SIG-M5 (cell line): Measurements from ENCODE around the gene CASQ2.

Experiments used
- DNase-seq: peaks from one replicate; lab custom pipeline; 2025; lab: John Stamatoyannopoulos, UW

CASQ2 gene

GRCh38 chr1:115768549-115768948 lies at the start of gene CASQ2:
Gene CASQ2 (minus strand): TSS chr1:115768714. CDS start chr1:115768541, 173 bp downstream.
- no peak for DNase-seq

DNA sequence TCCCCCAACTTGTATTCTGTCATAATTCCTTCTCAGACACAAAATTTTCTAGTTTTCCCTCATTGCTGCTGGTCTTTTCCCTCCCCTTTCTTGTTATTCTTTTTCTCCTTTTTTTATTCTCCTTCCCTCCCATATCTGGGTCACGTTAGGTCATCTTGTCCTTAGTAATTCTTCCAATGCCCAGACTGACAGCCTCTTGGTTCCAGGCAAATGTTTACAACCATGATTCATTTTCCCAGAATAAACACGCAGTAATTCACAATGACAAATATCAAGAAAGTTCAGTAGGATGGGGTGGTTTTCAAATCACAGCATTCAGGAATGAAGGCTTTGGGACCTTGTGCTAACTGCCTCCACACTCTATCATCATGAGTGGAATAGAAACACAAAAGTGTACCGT lies 47.2 kb upstream of the CASQ2 start:
- no peak for DNase-seq

DNA sequence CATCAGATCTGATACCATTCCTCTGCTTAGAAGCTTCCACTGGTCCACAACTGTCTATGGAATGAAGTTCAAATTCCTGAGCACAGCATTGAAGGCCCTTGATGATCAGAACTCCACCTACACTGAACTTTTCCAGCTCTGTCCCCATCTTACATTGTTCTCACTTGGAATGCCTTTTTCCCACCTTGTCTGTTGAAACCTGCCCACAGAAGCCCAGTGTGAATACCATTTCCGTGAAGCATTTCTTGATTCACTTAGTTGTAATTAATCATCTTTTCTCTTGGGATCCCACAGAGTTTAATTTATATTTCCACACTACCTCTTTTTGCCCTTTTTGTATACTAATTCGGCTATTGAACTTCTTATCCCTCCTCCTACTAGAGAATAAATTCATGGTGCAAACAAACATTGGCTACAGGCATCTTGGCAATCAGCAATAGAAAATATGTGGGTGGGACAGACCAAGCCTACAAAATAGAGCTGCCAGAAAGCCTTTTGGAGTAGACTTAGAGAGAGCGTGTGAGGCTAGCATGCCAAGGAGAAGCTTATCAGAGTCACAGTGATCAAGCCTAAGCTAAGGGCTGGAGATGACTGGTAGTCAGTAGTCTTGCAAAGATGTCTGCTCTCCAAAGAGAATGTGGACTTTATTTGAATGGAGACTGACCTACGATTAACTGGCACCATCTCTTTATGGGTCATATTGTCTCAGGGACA lies 46.3 kb upstream of the CASQ2 start:
- DNase-seq, result no peak

DNA sequence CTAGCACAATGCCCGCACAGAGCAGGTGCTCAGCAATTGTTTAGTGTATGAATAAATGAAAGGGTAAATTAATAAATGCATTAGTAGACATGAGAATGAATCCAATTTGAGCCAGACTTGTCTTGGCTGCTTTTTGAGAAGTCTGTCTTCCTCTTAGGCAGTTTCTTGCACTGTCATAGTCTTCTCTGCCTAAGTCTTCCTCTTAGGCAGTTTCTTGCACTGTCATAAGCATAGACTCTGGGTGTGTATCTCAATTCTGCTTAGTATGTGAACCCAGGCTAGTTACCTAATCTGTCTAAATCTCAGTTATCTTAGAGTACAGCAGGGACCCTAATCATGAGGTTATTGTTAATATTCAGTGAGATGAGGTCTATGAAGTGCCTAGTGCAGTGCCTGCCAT lies 45.2 kb upstream of the CASQ2 start:
- DNase-seq, result no peak

GRCh38 chr1:115811140-115811828 lies 42.8 kb upstream of the CASQ2 start:
- no peak for DNase-seq

DNA sequence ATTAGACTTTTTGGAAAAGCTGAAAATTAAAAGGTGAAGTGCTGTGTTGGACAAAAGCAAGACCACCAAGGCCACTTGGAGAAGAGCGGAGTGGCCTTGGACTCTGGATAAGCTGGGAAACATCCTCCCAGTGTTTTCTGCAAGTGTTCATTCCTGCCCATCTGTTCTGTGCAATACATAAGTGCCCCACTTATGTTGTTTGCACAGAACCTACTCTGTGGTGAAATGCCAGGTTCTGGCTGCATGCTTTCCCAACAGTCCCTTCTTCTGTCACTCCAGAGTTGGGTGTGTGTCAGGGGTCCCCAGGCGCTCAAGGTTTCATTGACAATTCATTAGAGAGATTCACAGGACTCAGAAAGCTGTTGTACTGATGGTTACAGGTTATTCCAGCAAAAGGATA lies 42.1 kb upstream of the CASQ2 start:
- no peak for DNase-seq

- no peak for DNase-seq
Observed at GRCh38 chr1:115809847-115810246, 41.3 kb upstream of the CASQ2 start.

DNA sequence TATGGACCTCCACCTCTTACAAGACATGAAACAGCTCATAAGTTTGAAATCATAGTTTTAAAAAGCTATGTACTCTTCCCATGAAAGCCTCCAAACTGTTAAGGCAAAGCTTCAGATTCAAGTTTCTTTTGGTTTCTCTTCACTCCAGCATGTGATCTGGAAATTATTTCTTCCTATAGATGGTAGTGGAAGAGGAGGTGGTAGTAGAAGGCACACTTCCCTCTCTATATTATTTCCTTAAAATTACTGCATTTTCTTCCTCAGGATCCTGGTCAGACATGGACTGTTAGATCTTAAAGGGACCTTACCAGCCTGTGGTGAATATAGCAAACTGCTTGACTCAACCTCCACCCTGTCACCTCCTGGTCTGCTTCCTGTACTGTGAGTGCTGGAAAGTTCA lies 40.6 kb upstream of the CASQ2 start:
- no peak for DNase-seq

- DNase-seq, result no peak
Observed at GRCh38 chr1:115807723-115808122, 39.2 kb upstream of the CASQ2 start.

DNA sequence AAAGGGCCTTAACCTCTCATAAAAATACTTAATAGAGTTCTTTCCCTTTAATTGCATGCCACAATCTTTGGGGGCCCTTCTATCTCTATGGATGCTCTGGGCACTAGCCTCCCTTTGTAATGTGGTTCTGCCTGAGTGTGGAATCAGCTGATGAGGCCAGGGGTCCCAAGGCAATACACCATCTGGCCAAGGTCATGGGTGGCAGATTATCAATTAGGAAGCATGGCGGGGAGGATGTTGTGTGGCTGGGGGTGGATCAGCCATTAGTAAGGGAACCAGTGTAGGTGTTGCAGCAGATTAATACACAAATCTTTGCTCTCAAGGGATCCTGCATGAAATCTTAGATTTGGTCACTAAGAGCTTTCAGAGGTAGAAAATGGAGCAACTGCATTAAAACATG lies 37.1 kb upstream of the CASQ2 start:
- no peak for DNase-seq

- DNase-seq, result no peak
Observed at GRCh38 chr1:115802416-115802815, 33.9 kb upstream of the CASQ2 start.

GRCh38 chr1:115797486-115797885 lies 29.0 kb upstream of the CASQ2 start:
- DNase-seq, result no peak

- DNase-seq, result no peak
Observed at GRCh38 chr1:115796897-115797296, 28.4 kb upstream of the CASQ2 start.

- DNase-seq, result no peak
Observed at GRCh38 chr1:115796036-115796435, 27.5 kb upstream of the CASQ2 start.

GRCh38 chr1:115794976-115795639 lies 26.6 kb upstream of the CASQ2 start:
- no peak for DNase-seq

DNA sequence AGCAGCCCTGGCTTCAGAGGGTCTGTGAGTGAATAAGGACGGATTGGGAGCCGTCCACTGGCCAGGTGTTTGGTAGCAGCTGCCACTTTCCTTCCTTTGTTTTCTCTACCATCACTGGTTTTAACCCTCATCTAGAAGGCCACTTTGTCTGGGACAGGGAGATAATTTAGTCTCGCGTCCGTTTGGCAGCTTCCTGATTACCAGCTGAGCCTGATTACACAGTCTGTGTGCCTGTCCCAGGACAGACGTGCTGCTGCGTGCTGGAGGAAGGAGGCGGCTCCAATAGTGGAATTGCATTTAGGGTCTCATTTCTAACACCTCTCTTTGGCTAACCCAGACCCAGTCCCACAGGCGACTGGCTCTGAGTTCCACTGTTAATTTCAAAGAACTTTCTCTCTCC lies 24.6 kb upstream of the CASQ2 start:
- DNase-seq, result no peak

DNA sequence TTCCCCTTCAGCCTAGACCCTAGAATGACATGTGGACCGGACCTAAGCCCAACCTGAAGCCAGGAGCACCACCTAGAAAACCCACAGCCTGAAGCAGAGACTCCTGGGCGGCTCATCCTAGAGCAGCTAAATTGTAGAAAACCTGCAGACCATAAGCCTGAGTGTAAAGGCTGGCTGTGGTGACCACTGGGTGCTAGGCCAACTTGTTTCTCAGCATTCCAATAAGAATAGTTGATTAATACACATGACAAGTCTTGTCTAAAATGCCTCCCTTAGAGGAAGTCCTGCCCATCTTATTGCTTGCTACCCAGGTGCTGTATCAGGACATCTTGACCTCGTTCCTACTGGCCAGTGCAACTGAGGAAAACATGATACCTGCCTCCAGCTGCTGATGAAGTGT lies 23.3 kb upstream of the CASQ2 start:
- no peak for DNase-seq

DNA sequence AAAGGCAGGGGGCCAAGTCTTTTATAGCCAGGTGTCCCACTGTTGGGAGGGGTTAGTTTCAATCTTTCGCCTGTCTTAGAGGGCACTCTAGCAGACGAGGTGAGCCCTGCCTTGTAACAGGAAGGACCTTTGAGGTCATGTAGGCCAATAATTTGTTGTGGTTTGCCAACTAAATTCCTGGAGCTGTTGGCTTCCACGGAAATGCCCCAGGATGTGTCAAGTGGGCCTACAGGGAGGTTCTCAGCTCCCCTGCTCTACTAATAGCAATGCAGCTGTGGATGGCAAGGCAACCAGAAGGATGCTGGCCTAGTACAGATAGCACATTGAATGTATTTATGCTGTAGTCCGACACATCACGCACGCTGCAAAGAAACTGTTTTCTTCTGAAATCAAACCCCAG lies 22.3 kb upstream of the CASQ2 start:
- no peak for DNase-seq

DNA sequence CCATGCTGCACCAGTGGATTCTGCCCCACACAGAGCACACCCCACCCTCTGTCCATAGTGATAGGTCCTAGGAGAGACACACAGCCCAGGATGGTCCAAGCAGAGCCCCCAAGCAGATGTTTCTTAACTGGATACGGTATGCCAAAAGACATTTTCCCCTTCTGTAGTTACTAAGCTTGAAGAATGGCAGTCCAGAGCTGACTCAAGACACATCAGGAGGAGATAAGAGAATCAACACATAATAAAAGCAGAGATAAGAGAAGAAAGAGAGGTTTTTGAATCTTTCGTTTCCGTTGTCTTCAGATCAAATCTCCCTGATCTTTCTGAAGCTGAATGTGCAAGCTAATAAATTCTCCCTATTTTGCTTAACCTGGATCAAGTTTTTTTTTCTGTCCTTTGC lies 21.8 kb upstream of the CASQ2 start:
- no peak for DNase-seq

DNA sequence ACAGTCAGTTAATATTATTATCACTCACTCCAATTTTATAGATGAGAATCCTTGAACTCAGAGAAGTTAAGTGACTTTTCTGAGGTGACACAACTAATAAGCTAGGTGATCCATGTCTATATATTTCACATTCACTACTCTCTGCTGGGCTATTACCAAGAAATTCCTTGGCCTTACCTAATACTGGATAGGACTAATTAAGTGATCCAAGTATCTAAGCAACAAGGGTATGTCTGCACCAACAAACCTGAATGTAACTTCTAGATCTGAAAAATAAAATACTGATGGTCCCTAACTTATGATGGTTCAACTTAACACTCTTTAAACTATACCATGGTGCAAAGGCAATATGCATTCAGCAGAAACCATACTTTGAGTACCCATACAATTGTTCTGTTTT lies 14.8 kb upstream of the CASQ2 start:
- DNase-seq, result no peak

GRCh38 chr1:115782571-115783281 lies 14.2 kb upstream of the CASQ2 start:
- DNase-seq, result no peak

DNA sequence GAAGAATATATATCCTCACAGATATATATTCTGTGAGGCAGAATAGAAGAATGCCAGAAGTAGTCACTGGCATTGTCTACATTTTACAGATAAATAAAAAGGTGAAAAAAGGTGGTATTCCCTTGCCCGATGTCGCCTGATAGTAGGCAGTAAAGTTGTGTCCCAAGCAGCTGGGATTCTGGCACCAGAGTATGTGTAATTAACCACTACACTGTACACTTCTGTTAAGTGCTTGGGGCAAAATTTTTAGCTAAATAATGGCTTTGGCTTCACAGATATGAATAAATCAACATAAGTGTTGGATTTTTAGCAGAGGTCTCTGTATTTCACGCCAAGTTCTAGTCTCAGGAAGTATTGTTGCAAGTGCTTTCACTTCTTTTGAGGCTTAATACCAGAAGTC lies 13.3 kb upstream of the CASQ2 start:
- no peak for DNase-seq

- DNase-seq, result no peak
Observed at GRCh38 chr1:115781343-115781742, 12.8 kb upstream of the CASQ2 start.
